Activated CD8-positive, alpha-beta memory T cell treated with anti-CD3 and anti-CD28 coated beads, Interleukin-2, amount 50 U/mL, for 1 hour (primary cell): ENCODE results near the gene OPN3.

Source experiments
- DNase-seq: peaks from one replicate; pipeline ENCODE4 v3.0.0-alpha.2; 2020; ENCODE audit errors: extremely low read depth

OPN3 gene

GRCh38 chr1:241646201-241646600, 6.0 kb upstream of the OPN3 start:
- DNase-seq: no peak

GRCh38 chr1:241645199-241645598, 5.0 kb upstream of the OPN3 start:
- no peak for DNase-seq

GRCh38 chr1:241644259-241644658, 4.1 kb upstream of the OPN3 start:
- no peak for DNase-seq

GRCh38 chr1:241642593-241642944, 2.4 kb upstream of the OPN3 start:
- DNase-seq: no peak

GRCh38 chr1:241641773-241642592, 1.8 kb upstream of the OPN3 start:
- DNase-seq: no peak

GRCh38 chr1:241640867-241641622, 876 bp upstream of the OPN3 start:
- DNase-seq: no peak

GRCh38 chr1:241639623-241640148, 483 bp downstream of the OPN3 start:
- DNase-seq: no peak

GRCh38 chr1:241638909-241639622, 1.1 kb downstream of the OPN3 start:
- no peak for DNase-seq

GRCh38 chr1:241638099-241638682, 2.0 kb downstream of the OPN3 start:
- no peak for DNase-seq

GRCh38 chr1:241637604-241638003, 2.6 kb downstream of the OPN3 start:
- no peak for DNase-seq

GRCh38 chr1:241637046-241637590, 3.1 kb downstream of the OPN3 start:
- DNase-seq: no peak

GRCh38 chr1:241636291-241636690, 3.9 kb downstream of the OPN3 start:
- DNase-seq: no peak

GRCh38 chr1:241635556-241636152, 4.5 kb downstream of the OPN3 start:
- no peak for DNase-seq

GRCh38 chr1:241632987-241633386, 7.2 kb downstream of the OPN3 start:
- no peak for DNase-seq

- DNase-seq: no peak
These were observed 8.5 kb downstream of the OPN3 start for GRCh38 chr1:241631674-241632073.

GRCh38 chr1:241630899-241631298, 9.3 kb downstream of the OPN3 start:
- DNase-seq: no peak

GRCh38 chr1:241630476-241630875, 9.7 kb downstream of the OPN3 start:
- no peak for DNase-seq

- DNase-seq: no peak
These were observed 10.2 kb downstream of the OPN3 start for GRCh38 chr1:241630005-241630404.

- DNase-seq: no peak
These were observed 12.5 kb downstream of the OPN3 start for GRCh38 chr1:241627453-241628259.

- no peak for DNase-seq
These were observed 15.2 kb downstream of the OPN3 start for GRCh38 chr1:241624935-241625334.
